Gastrocnemius medialis (tissue), 4 donors: Measurements from ENCODE around the gene LYST. TPM values are rescaled to one million over a fixed set of nuclear protein-coding genes. Genes with fewer than 3 reads are reported as not detected.

Experiments
- ATAC-seq, 2 donors: fragments of 150-250 bp; one replicate each; pipeline ENCODE4 v1.9.1; 2016
- DNase-seq, 2 donors: peaks; one replicate each; pipeline ENCODE4 v3.0.0-alpha.2; 2019
- H3K27ac ChIP-seq, 4 donors: fragments of 200-600 bp; sonication (generic); 1 replicate in 1 of 4; 2 replicates in 3 of 4; pipeline ENCODE4 v1.5.1; 2016 to 2018; ENCODE audit warnings: mild to moderate bottlenecking in 2 of 4, moderate library complexity in 1 of 4
- H3K27me3 ChIP-seq, 3 donors: fragments of 200-600 bp; sonication (generic) in 2 of 3; 1 replicate in 1 of 3; 2 replicates in 2 of 3; pipeline versions ENCODE4 v1.5.1 to v1.6.0; 2016 to 2019; ENCODE audit warnings: mild to moderate bottlenecking in 1 of 3, moderate library complexity in 1 of 3
- H3K36me3 ChIP-seq, 2 donors: fragments of 200-600 bp; sonication (generic) in 1 of 2; one replicate each; pipeline ENCODE4 v1.5.1; 2017 to 2018
- H3K4me1 ChIP-seq, 2 donors: fragments of 200-600 bp; sonication (generic) in 1 of 2; one replicate each; pipeline ENCODE4 v1.5.1; 2016 to 2017; ENCODE audit warnings: mild to moderate bottlenecking in 2 of 2
- H3K4me3 ChIP-seq, 4 donors: fragments of 200-600 bp; sonication (generic) in 3 of 4; 1 replicate in 1 of 4; 2 replicates in 3 of 4; pipeline ENCODE4 v1.5.1; 2016 to 2019; ENCODE audit warnings: mild to moderate bottlenecking in 2 of 4
- H3K9me3 ChIP-seq, 3 donors: fragments of 200-600 bp; sonication (generic) in 2 of 3; 1 replicate in 1 of 3; 2 replicates in 2 of 3; pipeline ENCODE4 v1.5.1; 2016 to 2019
- POLR2A ChIP-seq, 2 donors: fragments of 450-650 bp; IDR thresholded peaks; one replicate each; pipeline ENCODE4 v1.6.1; 2017; ENCODE audit warnings: antibody characterized with exemption in 2 of 2, mild to moderate bottlenecking in 2 of 2, moderate library complexity in 2 of 2
- in situ Hi-C, 4 donors: fragments of 200-750 bp; cut with MboI; loops; one replicate each; pipeline versions ENCODE4 v1.15.0 to v1.8.0; 2017; ENCODE audit warnings: low sequenced_read_pairs in 4 of 4
- intact Hi-C: fragments of 100-400 bp; cut with DNase I; formaldehyde crosslinking; loops from one replicate; pipeline ENCODE4 v1.15.1; 2023; ENCODE audit warnings: low total_unique reads
- total RNA-seq, 4 donors: library from RNA; depleted of rRNA; stranded (reverse); fragments of >200 nt; gene quantifications; one replicate each; pipeline versions ENCODE4 v1.1.0 to v1.2.3, GENCODE V29; 2016
- TF ChIP-seq, protein P1 (sequence below), 5 experiments: fragments of 450-650 bp in 3 of 5; fragments of 200-600 bp in 2 of 5; sonication (generic) in 2 of 5; IDR thresholded peaks in 4 of 5; conservative IDR thresholded peaks in 1 of 5; 1 replicate in 4 of 5; 2 replicates in 1 of 5; pipeline ENCODE4 v1.5.1; 2016 to 2019; ENCODE audit warnings: antibody characterized with exemption in 5 of 5, mild to moderate bottlenecking in 3 of 5, moderate library complexity in 3 of 5

LYST gene
- total RNA-seq, 4 donors from 2014 or later: 6.6 to 21.9 (median 10.7) TPM

DNA sequence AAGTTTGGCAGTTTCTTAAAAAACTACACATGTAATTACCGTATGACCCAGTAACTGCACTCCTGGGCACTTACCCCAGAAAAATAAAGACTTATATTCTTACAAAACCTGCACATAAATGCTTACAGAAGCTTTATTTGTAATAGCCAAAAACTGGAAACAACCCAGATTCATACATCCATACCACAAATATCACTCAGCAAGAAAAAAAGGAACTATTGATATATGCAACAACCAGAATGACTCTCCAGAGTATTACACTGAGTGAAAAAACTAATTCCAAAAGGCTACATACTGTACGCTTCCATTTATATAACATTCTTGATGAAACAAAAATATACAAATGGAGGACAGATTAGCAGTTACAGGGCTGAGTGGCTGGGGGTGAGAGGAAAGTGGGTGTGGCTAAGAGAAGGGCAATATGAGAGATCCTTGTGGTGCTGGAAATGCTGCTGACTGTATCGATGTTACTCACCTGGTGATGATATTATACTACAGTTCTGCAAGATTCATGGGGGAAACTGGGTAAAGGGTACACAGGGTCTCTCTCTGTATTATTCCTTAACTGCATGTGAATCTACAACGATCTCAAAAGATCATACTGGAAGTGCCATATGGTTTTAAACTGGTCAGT lies 121.1 kb downstream of the LYST start:
- Histone ChIP-seq H3K36me3 (peaks cover 0 to 26% of the 10 kb centered on the region in 2 donors), H3K27ac (no peak overlapping the region), H3K27me3 (no peaks in the 10 kb centered on the region), H3K9me3 (no peaks in the 10 kb centered on the region), H3K4me1 (no peaks in the 10 kb centered on the region), H3K4me3 (no peak overlapping the region)
- TF ChIP-seq POLR2A (IDR thresholded peaks at IDR 0.05): no peak
- TF ChIP-seq, protein P1, sequence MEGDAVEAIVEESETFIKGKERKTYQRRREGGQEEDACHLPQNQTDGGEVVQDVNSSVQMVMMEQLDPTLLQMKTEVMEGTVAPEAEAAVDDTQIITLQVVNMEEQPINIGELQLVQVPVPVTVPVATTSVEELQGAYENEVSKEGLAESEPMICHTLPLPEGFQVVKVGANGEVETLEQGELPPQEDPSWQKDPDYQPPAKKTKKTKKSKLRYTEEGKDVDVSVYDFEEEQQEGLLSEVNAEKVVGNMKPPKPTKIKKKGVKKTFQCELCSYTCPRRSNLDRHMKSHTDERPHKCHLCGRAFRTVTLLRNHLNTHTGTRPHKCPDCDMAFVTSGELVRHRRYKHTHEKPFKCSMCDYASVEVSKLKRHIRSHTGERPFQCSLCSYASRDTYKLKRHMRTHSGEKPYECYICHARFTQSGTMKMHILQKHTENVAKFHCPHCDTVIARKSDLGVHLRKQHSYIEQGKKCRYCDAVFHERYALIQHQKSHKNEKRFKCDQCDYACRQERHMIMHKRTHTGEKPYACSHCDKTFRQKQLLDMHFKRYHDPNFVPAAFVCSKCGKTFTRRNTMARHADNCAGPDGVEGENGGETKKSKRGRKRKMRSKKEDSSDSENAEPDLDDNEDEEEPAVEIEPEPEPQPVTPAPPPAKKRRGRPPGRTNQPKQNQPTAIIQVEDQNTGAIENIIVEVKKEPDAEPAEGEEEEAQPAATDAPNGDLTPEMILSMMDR (IDR thresholded peaks at IDR 0.05 in 4 of 5, conservative IDR thresholded peaks at IDR 0.05 in 1 of 5): no peak
- in situ Hi-C loops (no loop called here), intact Hi-C loops (no loop called here)
- ATAC-seq (no peak), DNase-seq (no peak)

DNA sequence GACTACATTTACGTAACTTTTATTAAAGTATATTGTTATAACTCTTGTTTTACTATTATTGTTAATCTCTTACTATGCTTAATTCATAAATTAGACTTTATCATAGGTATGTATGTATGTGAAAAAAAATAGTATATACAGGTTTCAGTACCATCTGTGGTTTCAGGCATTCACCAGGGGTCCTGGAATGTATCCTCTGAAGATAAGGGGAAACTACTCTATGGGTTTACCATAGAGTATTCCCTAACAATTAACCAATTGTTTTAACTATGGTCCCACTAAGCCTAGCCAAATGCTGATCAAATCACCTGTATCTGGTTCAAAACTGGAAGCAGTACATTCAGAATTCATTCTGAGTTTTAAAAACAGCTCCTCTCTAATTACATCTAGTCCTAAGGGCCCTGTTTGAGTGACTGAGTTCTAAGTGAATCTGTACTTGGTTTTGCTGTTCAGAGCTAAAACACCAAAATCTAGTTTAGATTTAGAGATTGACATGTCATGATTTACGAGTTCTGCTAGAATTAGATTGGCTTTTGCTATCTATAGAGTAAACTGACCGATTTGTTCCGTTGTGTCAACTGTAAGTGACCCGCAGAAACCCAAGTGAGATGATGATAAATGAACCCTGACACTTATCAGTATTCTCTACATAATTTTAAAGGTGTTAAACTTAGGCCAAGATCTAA lies 123.6 kb downstream of the LYST start:
- H3K27ac ChIP-seq: no peak overlapping the region
- H3K36me3 ChIP-seq: peaks cover 0 to 27% of the 10 kb centered on the region in 2 donors
- H3K27me3 ChIP-seq: no peaks in the 10 kb centered on the region
- no peaks in the 10 kb centered on the region for H3K9me3 ChIP-seq
- no peak overlapping the region for H3K4me3 ChIP-seq
- H3K4me1 ChIP-seq: no peaks in the 10 kb centered on the region
- ATAC-seq (no peak), DNase-seq (no peak)
- no peak for TF ChIP-seq POLR2A (IDR thresholded peaks at IDR 0.05)
- TF ChIP-seq, protein P1 (IDR thresholded peaks at IDR 0.05 in 4 of 5, conservative IDR thresholded peaks at IDR 0.05 in 1 of 5): no peak
- intact Hi-C loops: no loop called here
- in situ Hi-C loops: no loop called here

DNA sequence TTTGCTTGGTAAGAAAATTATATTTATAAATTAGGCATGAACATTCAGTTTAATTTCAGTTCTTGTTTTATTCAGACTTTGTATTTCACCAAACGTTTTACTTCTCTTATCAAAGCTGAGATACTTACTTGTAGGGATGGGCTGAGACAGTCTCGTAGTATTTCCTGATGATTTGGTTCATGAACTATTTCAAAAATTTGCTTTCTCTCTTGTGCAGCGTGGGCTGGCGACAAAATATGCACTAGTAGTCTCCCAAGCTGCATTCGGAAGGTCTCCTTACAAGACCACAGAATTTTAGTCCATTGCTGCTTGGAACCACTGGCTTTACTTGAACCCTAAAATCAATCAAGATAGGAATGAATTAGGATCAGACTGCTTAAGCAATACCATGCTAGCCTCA lies 125.4 kb downstream of the LYST start:
- H3K4me1 ChIP-seq: no peaks in the 10 kb centered on the region
- in situ Hi-C loops (no loop called here), intact Hi-C loops (no loop called here)
- no peaks in the 10 kb centered on the region for H3K27me3 ChIP-seq
- no peak overlapping the region for H3K27ac ChIP-seq
- no peak for ATAC-seq
- no peak for DNase-seq
- TF ChIP-seq, protein P1 (IDR thresholded peaks at IDR 0.05 in 4 of 5, conservative IDR thresholded peaks at IDR 0.05 in 1 of 5): no peak
- no peak for TF ChIP-seq POLR2A (IDR thresholded peaks at IDR 0.05)
- no peaks in the 10 kb centered on the region for H3K9me3 ChIP-seq
- H3K4me3 ChIP-seq: no peak overlapping the region
- peaks cover 0 to 34% of the 10 kb centered on the region in 2 donors for H3K36me3 ChIP-seq

DNA sequence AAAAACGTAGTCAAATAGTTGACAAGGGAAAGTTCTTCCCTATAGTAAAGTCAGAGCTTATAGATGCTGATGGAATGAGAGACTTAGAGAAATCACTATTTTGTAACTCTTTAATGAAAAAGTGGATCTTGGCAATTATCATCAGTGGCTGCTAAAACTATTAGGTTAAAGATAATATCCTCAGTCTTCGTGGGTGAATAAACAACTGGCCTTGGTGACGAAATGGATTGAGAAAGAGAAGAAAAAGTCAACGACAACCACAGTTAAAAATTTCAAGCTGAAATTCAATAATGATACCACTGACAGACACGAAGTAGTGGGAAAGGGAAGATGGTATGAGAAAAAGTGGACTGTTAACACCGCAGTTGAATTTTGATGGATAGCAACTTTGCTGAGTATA lies 127.1 kb downstream of the LYST start:
- intact Hi-C loops: no loop called here
- no peak overlapping the region for H3K27ac ChIP-seq
- H3K4me1 ChIP-seq: no peaks in the 10 kb centered on the region
- ATAC-seq (no peak), DNase-seq (no peak)
- H3K4me3 ChIP-seq: no peak overlapping the region
- TF ChIP-seq, protein P1 (IDR thresholded peaks at IDR 0.05 in 4 of 5, conservative IDR thresholded peaks at IDR 0.05 in 1 of 5): no peak
- no peak for TF ChIP-seq POLR2A (IDR thresholded peaks at IDR 0.05)
- H3K27me3 ChIP-seq: no peaks in the 10 kb centered on the region
- no peaks in the 10 kb centered on the region for H3K9me3 ChIP-seq
- H3K36me3 ChIP-seq: peaks cover 0 to 25% of the 10 kb centered on the region in 2 donors
- in situ Hi-C loops: no loop called here
